NCI-H82 treated with DMSO at 0.1 percent for 48 hours (cell line): ENCODE results near the gene CACNA1H.
"Not testable (repeated sequence)": the region's sequence is repeated elsewhere in the genome, so short reads cannot be mapped to it uniquely, and the experiment has no call there.

ENCODE experiments used
- DNase-seq: peaks from one replicate; lab custom pipeline; 2025; ENCODE audit not compliant: unreplicated experiment; lab: John Stamatoyannopoulos, UW

Gene CACNA1H

DNA sequence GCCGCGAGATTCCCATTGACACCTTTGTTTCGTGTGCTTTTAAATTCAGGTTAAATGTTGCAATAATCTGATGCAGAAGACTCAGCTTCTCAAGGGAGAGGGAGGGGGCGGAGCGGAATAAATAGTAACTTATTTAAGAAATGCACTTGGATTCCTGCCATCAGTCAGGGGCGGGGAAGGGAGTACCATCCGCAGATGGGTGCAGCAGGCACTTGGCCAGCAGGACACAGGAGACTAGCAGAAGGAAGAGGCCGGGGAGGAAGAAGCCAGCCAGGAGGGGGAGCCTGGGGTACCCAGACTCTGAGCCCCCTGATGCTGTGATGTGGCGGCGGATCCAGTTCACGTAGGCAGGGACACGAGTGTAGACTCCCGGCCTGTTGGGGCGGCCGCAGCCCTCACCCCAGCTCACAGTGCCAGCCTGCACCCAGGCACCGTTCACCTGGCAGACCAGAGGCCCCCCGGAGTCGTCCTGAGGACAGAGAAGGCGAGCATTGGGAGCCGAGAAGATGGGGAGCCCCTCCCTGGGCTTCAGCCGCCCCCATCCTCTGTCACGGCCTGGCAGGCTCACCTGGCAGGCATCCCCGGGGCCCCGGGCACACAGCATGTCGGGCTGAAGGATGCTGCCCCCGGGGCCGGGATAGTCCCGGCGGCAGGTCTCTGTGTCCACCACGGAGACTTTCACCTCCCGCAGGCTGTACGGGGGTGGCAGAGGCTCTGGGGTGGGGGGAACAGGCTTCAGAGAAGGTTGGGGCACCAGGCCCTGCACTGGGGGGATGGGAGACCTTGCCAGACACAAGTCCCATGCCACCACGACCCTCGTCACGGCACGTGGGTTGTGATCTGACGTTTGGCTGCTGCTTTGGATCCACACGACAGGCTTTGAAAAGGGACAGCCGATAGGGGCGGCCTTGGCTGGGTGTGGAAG is 69.0 kb downstream of the CACNA1H start:
- DNase-seq = no peak

DNA sequence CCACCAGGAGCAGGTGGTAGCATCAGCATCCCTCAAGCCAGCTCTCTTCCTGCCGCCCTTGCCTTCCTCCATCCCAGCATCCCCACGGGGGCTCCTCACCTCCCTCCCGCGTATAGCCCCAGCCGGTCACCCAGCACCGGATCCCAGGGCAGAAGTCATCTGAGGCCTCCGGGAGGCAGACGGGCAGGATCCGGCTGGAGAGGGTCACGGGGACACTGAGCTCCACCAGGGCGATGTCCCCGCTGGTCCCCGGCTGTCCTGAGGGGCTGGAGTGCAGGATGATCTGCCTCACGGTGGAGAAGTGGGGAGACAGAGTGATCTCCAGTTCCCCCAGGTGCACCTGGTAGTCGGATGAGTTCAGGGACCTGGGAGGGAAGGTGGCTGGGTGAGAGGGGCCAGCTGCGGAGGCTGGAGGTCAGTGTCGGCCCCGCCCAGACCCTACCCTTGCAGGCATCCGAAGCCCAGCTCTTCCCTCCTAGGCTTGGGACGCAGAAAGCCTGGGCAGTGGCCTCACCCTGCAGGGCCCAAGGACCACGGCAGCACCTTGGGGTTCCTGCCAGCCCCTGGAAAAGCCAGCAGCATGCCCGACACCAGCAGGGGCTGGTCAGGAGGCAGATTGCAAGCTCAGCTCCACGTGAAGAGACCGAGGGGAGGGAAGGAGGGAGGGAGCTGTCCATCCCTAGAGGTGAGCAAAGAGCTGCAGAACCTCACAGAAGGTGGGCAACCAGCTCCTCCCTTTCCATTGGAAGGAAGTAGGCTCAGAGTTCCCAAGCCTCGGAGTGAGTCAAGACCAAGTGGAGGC is 69.8 kb downstream of the CACNA1H start:
- no peak for DNase-seq

- no peak for DNase-seq
These were observed 70.7 kb downstream of the CACNA1H start for GRCh38 chr16:1223355-1224214.

DNA sequence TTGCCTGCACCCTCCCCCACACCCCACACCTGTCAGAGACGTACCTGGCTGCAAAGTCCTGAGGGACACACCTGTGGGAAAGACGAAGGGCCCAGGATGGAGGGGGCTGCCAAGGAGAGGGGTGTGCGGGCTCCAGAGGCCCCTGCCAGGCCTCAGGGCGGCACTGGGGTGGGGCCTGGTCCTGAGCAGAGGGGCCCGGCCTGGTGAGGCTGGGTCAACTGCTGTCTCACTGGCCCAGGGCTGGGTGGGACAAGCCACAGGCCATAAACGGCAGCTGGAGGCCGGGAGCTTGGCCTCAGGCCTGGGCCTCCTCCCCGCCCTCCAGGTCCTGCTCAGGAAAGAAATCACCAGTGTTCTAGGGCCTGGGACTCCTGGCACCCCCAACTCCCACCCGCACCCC is 71.7 kb downstream of the CACNA1H start:
- DNase-seq = no peak

DNA sequence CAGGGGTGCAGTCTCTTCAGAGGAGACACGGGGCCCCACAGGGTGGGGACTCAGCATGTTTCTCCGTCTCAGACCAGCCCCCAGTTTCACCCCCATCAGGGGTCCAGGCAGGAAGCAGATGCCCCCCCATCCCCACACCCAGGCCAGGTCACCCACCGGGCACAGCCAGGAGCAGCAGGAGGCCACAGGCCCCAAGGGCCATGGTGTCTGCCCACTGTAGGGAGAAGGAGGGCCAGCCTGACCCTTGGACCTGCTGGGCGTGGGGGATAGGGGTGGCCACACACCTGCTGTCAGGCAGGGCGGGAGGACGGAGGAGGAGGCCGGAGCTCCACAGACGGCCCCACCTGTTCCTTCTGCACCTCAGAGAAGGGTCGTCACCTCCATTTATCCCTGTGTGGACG is 72.1 kb downstream of the CACNA1H start, which contains the start of gene TPSG1:
TPSG1 (minus strand) TSS at position 218 of the 401 bp plus-strand sequence; CDS start at position 202, 16 bp downstream.
- no peak for DNase-seq

- not testable (repeated sequence) for DNase-seq
These were observed 72.9 kb downstream of the CACNA1H start for GRCh38 chr16:1225728-1226311.

GRCh38 chr16:1226692-1227091 is 73.8 kb downstream of the CACNA1H start:
- DNase-seq = not testable (repeated sequence)

DNA sequence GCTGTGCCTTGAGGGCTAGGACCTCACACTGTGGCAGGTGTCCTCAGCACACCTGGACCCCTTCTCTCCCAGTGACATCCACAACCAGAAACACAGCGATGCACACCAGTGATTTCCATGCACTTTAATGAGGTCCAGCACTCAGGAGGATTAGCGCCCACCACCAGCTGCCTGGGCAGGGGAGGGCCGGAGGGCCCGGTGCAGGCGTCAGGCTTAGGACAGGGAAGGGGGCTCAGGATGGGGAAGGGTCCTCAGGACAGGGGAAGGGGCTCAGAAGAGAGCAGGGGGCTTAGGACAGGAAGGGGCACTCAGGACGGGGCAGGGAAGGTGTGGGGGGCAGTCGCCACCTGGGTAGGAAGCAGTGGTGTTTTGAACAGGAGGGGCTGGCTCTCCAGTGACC is 75.3 kb downstream of the CACNA1H start:
- not testable (repeated sequence) for DNase-seq

DNA sequence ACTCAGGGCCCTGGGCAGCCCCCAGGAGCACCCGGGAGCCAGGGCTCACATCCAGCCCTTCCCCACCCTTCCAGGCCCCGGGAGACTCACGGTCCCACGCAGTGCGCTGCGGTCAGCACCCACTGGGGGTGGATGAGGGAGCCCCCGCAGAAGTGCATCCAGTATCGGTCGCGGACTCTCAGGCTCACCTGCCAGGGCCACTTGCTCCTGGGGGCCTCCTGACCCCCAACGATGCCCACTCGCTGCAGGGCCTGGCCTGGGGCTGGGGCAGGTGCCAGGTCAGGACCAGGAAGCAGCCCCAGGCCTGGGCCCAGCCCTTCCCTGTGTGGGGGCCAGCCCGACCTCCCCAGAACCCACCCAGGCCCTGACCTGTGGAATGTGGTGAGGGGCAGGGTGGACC is 76.6 kb downstream of the CACNA1H start:
- not testable (repeated sequence) for DNase-seq

- not testable (repeated sequence) for DNase-seq
These were observed 77.2 kb downstream of the CACNA1H start, which contains the start of gene TPSB2 for GRCh38 chr16:1230084-1230470. TPSB2 (minus strand) TSS chr16:1230184; CDS start chr16:1229951, 233 bp downstream.

- DNase-seq = not testable (repeated sequence)
These were observed 77.7 kb downstream of the CACNA1H start for GRCh38 chr16:1230471-1231212.

DNA sequence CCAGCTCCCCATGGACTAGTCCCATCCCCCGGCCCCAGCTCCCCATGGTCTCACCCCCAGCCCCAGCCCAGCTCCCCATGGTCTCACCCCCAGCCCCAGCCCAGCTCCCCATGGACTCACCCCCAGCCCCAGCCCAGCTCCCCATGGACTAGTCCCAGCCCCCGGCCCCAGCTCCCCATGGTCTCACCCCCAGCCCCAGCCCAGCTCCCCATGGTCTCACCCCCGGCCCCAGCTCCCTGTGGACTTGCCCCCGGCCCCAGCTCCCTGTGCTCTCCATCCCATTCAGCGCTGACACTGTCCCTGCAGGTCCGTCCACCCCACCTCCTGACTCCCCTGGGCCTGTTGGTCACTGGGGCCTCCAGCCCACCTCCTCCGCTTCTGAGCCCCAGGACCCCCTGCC is 78.4 kb downstream of the CACNA1H start:
- DNase-seq = not testable (repeated sequence)

- DNase-seq = not testable (repeated sequence)
These were observed 79.3 kb downstream of the CACNA1H start for GRCh38 chr16:1232049-1232748.

DNA sequence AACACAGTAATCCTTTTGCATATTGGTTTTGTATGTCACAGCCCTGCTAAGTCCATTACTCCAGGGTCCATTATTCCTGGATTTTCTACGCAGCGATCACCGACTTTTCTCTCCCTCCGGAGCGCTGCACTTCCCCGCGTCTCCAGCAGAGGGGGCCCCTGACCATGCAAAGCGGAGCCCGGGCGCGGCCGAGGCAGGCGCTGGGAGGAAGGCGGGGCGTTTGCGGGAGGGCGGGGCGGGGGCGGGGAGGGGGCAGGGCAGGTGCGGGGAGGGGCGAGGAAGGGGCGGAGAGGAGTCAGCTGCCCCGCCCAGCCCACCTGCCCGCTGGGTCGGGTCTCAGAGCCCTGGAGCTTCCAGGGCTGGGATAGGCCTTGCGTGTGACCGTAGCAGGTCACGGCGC is 83.8 kb downstream of the CACNA1H start:
- not testable (repeated sequence) for DNase-seq

GRCh38 chr16:1237990-1238389 is 85.1 kb downstream of the CACNA1H start:
- DNase-seq = no peak

DNA sequence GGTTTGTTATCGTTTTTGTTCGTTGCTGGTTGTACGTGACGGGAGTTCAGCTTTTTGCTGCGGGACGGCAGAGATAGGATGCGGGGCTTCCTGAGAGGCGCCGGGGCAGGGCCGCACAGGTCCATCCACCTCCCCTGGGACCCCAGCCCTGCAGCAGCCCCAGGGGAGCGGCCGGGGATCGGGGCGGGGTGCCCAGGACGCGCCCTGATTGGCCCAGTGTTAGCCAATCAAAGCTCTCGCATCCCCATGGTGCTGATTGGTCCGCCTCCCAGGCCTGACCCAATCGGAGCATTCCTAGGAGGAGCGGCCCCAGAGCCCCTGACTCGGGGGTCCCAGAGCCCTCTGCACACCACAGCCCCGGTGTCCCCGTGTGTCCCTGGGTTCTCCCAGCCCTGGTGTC is 86.0 kb downstream of the CACNA1H start:
- not testable (repeated sequence) for DNase-seq

DNA sequence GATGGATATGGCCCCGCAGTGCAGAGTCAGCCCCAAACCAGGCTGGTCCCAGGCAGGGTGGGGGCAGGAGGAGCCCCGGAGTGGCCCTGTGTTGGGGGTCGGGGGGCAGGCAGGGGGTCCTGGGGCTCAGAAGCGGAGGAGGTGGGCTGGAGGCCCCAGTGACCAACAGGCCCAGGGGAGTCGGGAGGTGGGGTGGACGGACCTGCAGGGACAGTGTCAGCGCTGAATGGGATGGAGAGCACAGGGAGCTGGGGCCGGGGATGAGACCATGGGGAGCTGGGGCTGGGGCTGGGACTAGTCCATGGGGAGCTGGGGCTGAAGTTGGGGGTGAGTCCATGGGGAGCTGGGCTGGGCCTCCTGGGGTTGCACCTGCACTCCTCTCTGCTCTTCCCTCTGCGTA is 86.7 kb downstream of the CACNA1H start:
- not testable (repeated sequence) for DNase-seq

DNA sequence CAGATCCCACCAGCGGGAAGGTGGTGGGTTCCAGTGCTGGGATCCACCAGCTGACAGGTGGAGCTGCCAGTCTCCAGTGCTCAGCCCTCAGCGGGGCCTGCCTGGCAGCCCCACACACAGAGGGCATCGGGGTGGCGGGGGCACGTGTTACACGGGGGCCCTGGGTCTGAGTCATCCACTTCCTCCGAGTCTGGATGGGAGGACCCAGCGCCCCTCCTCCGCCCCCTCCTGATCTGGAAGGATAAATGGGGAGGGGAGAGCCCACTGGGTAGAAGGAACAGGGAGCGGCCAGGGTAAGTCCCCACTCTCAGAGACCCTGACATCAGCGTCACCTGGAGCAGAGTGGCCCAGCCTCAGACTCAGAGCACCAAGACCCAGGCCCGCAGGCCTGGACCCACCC is 87.5 kb downstream of the CACNA1H start, which contains the start of gene TPSAB1:
TPSAB1 (plus strand) TSS at position 270 of the 400 bp plus-strand sequence. CDS start 234 bp downstream, outside the sequence.
- not testable (repeated sequence) for DNase-seq

GRCh38 chr16:1241081-1241480 is 88.2 kb downstream of the CACNA1H start:
- DNase-seq = not testable (repeated sequence)
